ENCODE results near the gene HBG2.

Gene HBG2

DNA sequence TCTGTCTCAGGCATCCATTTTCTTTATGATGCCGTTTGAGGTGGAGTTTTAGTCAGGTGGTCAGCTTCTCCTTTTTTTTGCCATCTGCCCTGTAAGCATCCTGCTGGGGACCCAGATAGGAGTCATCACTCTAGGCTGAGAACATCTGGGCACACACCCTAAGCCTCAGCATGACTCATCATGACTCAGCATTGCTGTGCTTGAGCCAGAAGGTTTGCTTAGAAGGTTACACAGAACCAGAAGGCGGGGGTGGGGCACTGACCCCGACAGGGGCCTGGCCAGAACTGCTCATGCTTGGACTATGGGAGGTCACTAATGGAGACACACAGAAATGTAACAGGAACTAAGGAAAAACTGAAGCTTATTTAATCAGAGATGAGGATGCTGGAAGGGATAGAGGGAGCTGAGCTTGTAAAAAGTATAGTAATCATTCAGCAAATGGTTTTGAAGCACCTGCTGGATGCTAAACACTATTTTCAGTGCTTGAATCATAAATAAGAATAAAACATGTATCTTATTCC is 26.1 kb upstream of the HBG2 start:
- TF ChIP-seq SIN3A (IDR thresholded peaks at IDR 0.05; ENCODE audit: borderline replicate concordance, insufficient read depth, low read length) (no peak), FOXP2 (optimal IDR thresholded peaks at IDR 0.05; ENCODE audit: borderline replicate concordance, extremely low read depth, extremely low read length, insufficient read depth) (no peak), TAF1 (IDR thresholded peaks at IDR 0.05; ENCODE audit: borderline replicate concordance, insufficient read depth, low read length) (no peak), POLR2AphosphoS5 (IDR thresholded peaks at IDR 0.05; ENCODE audit: low read depth, low read length) (no peak)
- TF ChIP-seq, protein P1, sequence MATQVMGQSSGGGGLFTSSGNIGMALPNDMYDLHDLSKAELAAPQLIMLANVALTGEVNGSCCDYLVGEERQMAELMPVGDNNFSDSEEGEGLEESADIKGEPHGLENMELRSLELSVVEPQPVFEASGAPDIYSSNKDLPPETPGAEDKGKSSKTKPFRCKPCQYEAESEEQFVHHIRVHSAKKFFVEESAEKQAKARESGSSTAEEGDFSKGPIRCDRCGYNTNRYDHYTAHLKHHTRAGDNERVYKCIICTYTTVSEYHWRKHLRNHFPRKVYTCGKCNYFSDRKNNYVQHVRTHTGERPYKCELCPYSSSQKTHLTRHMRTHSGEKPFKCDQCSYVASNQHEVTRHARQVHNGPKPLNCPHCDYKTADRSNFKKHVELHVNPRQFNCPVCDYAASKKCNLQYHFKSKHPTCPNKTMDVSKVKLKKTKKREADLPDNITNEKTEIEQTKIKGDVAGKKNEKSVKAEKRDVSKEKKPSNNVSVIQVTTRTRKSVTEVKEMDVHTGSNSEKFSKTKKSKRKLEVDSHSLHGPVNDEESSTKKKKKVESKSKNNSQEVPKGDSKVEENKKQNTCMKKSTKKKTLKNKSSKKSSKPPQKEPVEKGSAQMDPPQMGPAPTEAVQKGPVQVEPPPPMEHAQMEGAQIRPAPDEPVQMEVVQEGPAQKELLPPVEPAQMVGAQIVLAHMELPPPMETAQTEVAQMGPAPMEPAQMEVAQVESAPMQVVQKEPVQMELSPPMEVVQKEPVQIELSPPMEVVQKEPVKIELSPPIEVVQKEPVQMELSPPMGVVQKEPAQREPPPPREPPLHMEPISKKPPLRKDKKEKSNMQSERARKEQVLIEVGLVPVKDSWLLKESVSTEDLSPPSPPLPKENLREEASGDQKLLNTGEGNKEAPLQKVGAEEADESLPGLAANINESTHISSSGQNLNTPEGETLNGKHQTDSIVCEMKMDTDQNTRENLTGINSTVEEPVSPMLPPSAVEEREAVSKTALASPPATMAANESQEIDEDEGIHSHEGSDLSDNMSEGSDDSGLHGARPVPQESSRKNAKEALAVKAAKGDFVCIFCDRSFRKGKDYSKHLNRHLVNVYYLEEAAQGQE (IDR thresholded peaks at IDR 0.05; ENCODE audit: insufficient read depth in 1 of 2, low read depth in 2 of 2, low read length in 2 of 2) = no peak

- TF ChIP-seq SIN3A (IDR thresholded peaks at IDR 0.05; ENCODE audit: borderline replicate concordance, insufficient read depth, low read length) (no peak), FOXP2 (optimal IDR thresholded peaks at IDR 0.05; ENCODE audit: borderline replicate concordance, extremely low read depth, extremely low read length, insufficient read depth) (no peak), POLR2AphosphoS5 (IDR thresholded peaks at IDR 0.05; ENCODE audit: low read depth, low read length) (no peak), TAF1 (IDR thresholded peaks at IDR 0.05; ENCODE audit: borderline replicate concordance, insufficient read depth, low read length) (no peak)
Observed at GRCh38 chr11:5279471-5280090, 25.0 kb upstream of the HBG2 start.

- TF ChIP-seq SIN3A (IDR thresholded peaks at IDR 0.05; ENCODE audit: borderline replicate concordance, insufficient read depth, low read length) = no peak
- TF ChIP-seq TAF1 (IDR thresholded peaks at IDR 0.05; ENCODE audit: borderline replicate concordance, insufficient read depth, low read length) = no peak
- TF ChIP-seq FOXP2 (optimal IDR thresholded peaks at IDR 0.05; ENCODE audit: borderline replicate concordance, extremely low read depth, extremely low read length, insufficient read depth) = no peak
- TF ChIP-seq, protein P1 (IDR thresholded peaks at IDR 0.05; ENCODE audit: insufficient read depth in 1 of 2, low read depth in 2 of 2, low read length in 2 of 2) = no peak
- TF ChIP-seq POLR2AphosphoS5 (IDR thresholded peaks at IDR 0.05; ENCODE audit: low read depth, low read length) = no peak
Observed at GRCh38 chr11:5277807-5278382, 23.3 kb upstream of the HBG2 start.

GRCh38 chr11:5276697-5277096 is 22.1 kb upstream of the HBG2 start:
- TF ChIP-seq, protein P1 (IDR thresholded peaks at IDR 0.05; ENCODE audit: insufficient read depth in 1 of 2, low read depth in 2 of 2, low read length in 2 of 2) = no peak
- TF ChIP-seq FOXP2 (optimal IDR thresholded peaks at IDR 0.05; ENCODE audit: borderline replicate concordance, extremely low read depth, extremely low read length, insufficient read depth) (no peak), SIN3A (IDR thresholded peaks at IDR 0.05; ENCODE audit: borderline replicate concordance, insufficient read depth, low read length) (no peak), POLR2AphosphoS5 (IDR thresholded peaks at IDR 0.05; ENCODE audit: low read depth, low read length) (no peak), TAF1 (IDR thresholded peaks at IDR 0.05; ENCODE audit: borderline replicate concordance, insufficient read depth, low read length) (no peak)

DNA sequence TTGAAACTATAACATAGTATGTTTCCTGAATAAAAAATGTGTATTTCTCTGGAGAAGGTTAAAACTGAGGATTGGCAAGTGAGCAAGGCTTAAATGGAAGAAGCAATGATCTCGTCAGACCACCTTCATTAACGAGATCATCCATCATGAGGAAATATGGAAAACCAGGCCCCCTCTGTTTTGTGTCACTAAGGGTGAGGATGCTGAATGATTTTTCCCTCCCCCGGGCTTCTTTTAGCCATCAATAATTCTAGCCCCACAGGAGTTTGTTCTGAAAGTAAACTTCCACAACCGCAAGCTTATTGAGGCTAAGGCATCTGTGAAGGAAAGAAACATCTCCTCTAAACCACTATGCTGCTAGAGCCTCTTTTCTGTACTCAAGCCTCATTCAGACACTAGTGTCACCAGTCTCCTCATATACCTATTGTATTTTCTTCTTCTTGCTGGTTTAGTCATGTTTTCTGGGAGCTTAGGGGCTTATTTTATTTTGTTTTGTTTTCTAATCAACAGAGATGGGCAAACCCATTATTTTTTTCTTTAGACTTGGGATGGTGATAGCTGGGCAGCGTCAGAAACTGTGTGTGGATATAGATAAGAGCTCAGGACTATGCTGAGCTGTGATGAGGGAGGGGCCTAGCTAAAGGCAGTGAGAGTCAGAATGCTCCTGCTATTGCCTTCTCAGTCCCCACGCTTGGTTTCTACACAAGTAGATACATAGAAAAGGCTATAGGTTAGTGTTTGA is 21.0 kb upstream of the HBG2 start:
- TF ChIP-seq POLR2AphosphoS5 (IDR thresholded peaks at IDR 0.05; ENCODE audit: low read depth, low read length) (no peak), SIN3A (IDR thresholded peaks at IDR 0.05; ENCODE audit: borderline replicate concordance, insufficient read depth, low read length) (no peak), TAF1 (IDR thresholded peaks at IDR 0.05; ENCODE audit: borderline replicate concordance, insufficient read depth, low read length) (no peak)
- TF ChIP-seq, protein P1 (IDR thresholded peaks at IDR 0.05; ENCODE audit: insufficient read depth in 1 of 2, low read depth in 2 of 2, low read length in 2 of 2) = no peak

Measured in PFSK-1 (cell line).